Spleen (tissue), 11 donors: ENCODE results near the gene CCN2. TPM values are rescaled to one million over a fixed set of nuclear protein-coding genes. Genes with fewer than 3 reads are reported as not detected.

Experiments
- DNase-seq: peaks from one replicate; pipeline ENCODE4 v3.0.0-alpha.2; 2020
- H3K27ac ChIP-seq, 8 donors: fragments of 200-600 bp; sonication (generic) in 7 of 8; 1 replicate in 4 of 8; 2 replicates in 4 of 8; pipeline versions ENCODE4 v1.5.0 to v1.8.0; 2016 to 2021; ENCODE audit warnings: inconsistent platforms in 4 of 8, mild to moderate bottlenecking in 4 of 8, moderate library complexity in 1 of 8
- H3K27me3 ChIP-seq, 7 donors: fragments of 200-600 bp; sonication (generic) in 6 of 7; replicated peaks in 1 of 7; 1 replicate in 4 of 7; 2 replicates in 3 of 7; pipeline versions ENCODE4 v1.5.0 to v1.8.0; 2016 to 2021; ENCODE audit warnings: inconsistent platforms in 3 of 7, mild to moderate bottlenecking in 1 of 7
- H3K36me3 ChIP-seq, 6 donors: fragments of 200-600 bp; sonication (generic) in 5 of 6; 1 replicate in 4 of 6; 2 replicates in 2 of 6; pipeline versions ENCODE4 v1.5.0 to v1.8.0; 2016 to 2021; ENCODE audit warnings: inconsistent platforms in 2 of 6
- H3K4me1 ChIP-seq, 6 donors: fragments of 200-600 bp; sonication (generic) in 5 of 6; 1 replicate in 3 of 6; 2 replicates in 3 of 6; pipeline versions ENCODE4 v1.5.0 to v1.8.0; 2016 to 2021; ENCODE audit warnings: inconsistent platforms in 3 of 6
- H3K4me3 ChIP-seq, 8 donors: fragments of 200-600 bp; sonication (generic) in 7 of 8; 1 replicate in 4 of 8; 2 replicates in 4 of 8; pipeline versions ENCODE4 v1.5.0 to v1.8.0; 2016 to 2021; ENCODE audit warnings: inconsistent platforms in 4 of 8, mild to moderate bottlenecking in 4 of 8, moderate library complexity in 2 of 8
- H3K9me3 ChIP-seq, 8 donors: fragments of 200-600 bp; sonication (generic) in 7 of 8; 1 replicate in 4 of 8; 2 replicates in 4 of 8; pipeline versions ENCODE4 v1.5.0 to v1.8.0; 2016 to 2021; ENCODE audit warnings: inconsistent platforms in 4 of 8
- CTCF ChIP-seq, 11 experiments: fragments of 200-600 bp in 7 of 11; fragments of 450-650 bp in 4 of 11; sonication (generic) in 4 of 11; IDR thresholded peaks in 8 of 11; conservative IDR thresholded peaks in 3 of 11; 1 replicate in 7 of 11; 2 replicates in 4 of 11; pipeline versions ENCODE4 v1.4.0 to v1.8.0; 2016 to 2021; ENCODE audit warnings: antibody characterized with exemption in 11 of 11, inconsistent platforms in 4 of 11, mild to moderate bottlenecking in 1 of 11
- POLR2A ChIP-seq, 3 donors: fragments of 450-650 bp; IDR thresholded peaks; one replicate each; pipeline ENCODE4 v1.5.1; 2017; ENCODE audit warnings: antibody characterized with exemption in 3 of 3, mild to moderate bottlenecking in 1 of 3
- POLR2AphosphoS5 ChIP-seq, 3 donors: sonication (generic); formaldehyde crosslinking; IDR thresholded peaks; one replicate each; pipeline ENCODE4 v1.5.1; 2017; ENCODE audit warnings: antibody characterized with exemption in 3 of 3
- WGBS, 5 donors: extraction: QIAGEN DNeasy Blood & Tissue Kit in 3 of 5; methylation state at CpG; one replicate each; pipeline versions ENCODE4 v1.1.5 to v1.1.7; 2013 to 2018; 5-methylcytosine and 5-hydroxymethylcytosine counted together
- intact Hi-C: fragments of 100-400 bp; cut with DNase I; formaldehyde crosslinking; loops from one replicate; pipeline ENCODE4 v1.15.0; 2023; ENCODE audit warnings: low total_unique reads
- polyA plus RNA-seq, 3 donors: library from polyadenylated mRNA; stranded (reverse); fragments of 200-250 nt; gene quantifications; one replicate each; pipeline ENCODE4 v1.2.1, GENCODE V29; 2013
- total RNA-seq, 7 donors: library from RNA; depleted of rRNA in 3 of 7; stranded (reverse); fragments of >200 nt in 3 of 7; fragmentation: NEBNext Ultra II Directional in 4 of 7; extraction: Animal tissue kit (Norgen Biotek cat#: 25700) in 4 of 7; gene quantifications; one replicate each; pipeline versions ENCODE4 v1.1.0 to v1.2.1, GENCODE V29; 2016 to 2021
- donor health status: healthy with polysubstance abuse.
- donor health status: DM: no; HTN: no; CAD: no; lungs with moderate emphysema.
- donor health status: DM: no; HTN: no; CAD: no.
- donor health status: Bipolar disorder and iron deficiency.
- donor health status: healthy.
- donor health status: DM: no; HTN: no; CAD: no.
- donor health status: DM: yes; HTN: yes; CAD: no.

Gene CCN2
- total and polyA plus RNA-seq, 10 donors = 20.6 to 556 (median 271) TPM

GRCh38 chr6:131954059-131954774 lies 3.0 kb upstream of the CCN2 start:
- TF ChIP-seq CTCF (IDR thresholded peaks at IDR 0.05 in 8 of 11, conservative IDR thresholded peaks at IDR 0.05 in 3 of 11) (no peak), POLR2A (IDR thresholded peaks at IDR 0.05) (no peak), POLR2AphosphoS5 (IDR thresholded peaks at IDR 0.05) (no peak)
- intact Hi-C loops = no loop called here
- no peak overlapping the region for H3K4me3 ChIP-seq
- peak overlapping the region in 7 of 8 donors; percentile 1 to 72 (median 56) for H3K27ac ChIP-seq
- peaks cover 0 to 42% (median 12%) of the 10 kb centered on the region in 7 donors for H3K27me3 ChIP-seq
- DNase-seq = no peak
- H3K9me3 ChIP-seq = no peaks in the 10 kb centered on the region
- peaks cover 5 to 45% (median 14%) of the 10 kb centered on the region in 6 donors for H3K4me1 ChIP-seq
- WGBS, 5 donors = 14 to 33% (median 24%) methylated on average over 3 of the region's 3 CpGs
- peaks cover 0 to 12% (median 0%) of the 10 kb centered on the region in 6 donors for H3K36me3 ChIP-seq

GRCh38 chr6:131952886-131953509 lies 1.8 kb upstream of the CCN2 start:
- Histone ChIP-seq H3K36me3 (peaks cover 0 to 12% (median 0%) of the 10 kb centered on the region in 6 donors), H3K27ac (peak overlapping the region in 3 of 8 donors; percentile 87 to 92 (median 89))
- intact Hi-C loops = no loop called here

GRCh38 chr6:131951576-131952230 lies 531 bp upstream of the CCN2 start:
- H3K4me3 ChIP-seq = peak overlapping the region; percentile 48 to 82 (median 60)
- peaks cover 0 to 12% (median 0%) of the 10 kb centered on the region in 6 donors for H3K36me3 ChIP-seq
- H3K4me1 ChIP-seq = peaks cover 5 to 45% (median 14%) of the 10 kb centered on the region in 6 donors
- DNase-seq = no peak
- WGBS, 5 donors = 33 to 50% (median 45%) methylated on average over 8 of the region's 8 CpGs
- intact Hi-C loops = no loop called here
- peaks cover 0 to 54% (median 12%) of the 10 kb centered on the region in 7 donors for H3K27me3 ChIP-seq
- H3K27ac ChIP-seq = peak overlapping the region in 7 of 8 donors; percentile 75 to 92 (median 88)
- H3K9me3 ChIP-seq = no peaks in the 10 kb centered on the region
- no peak for TF ChIP-seq CTCF (IDR thresholded peaks at IDR 0.05 in 8 of 11, conservative IDR thresholded peaks at IDR 0.05 in 3 of 11)

More at GRCh38 chr6:131952886-131953509, 1.8 kb upstream of the CCN2 start:
- peaks cover 5 to 45% (median 14%) of the 10 kb centered on the region in 6 donors for H3K4me1 ChIP-seq
- H3K4me3 ChIP-seq = no peak overlapping the region
- TF ChIP-seq CTCF (IDR thresholded peaks at IDR 0.05 in 8 of 11, conservative IDR thresholded peaks at IDR 0.05 in 3 of 11) = no peak
- no peak for TF ChIP-seq POLR2AphosphoS5 (IDR thresholded peaks at IDR 0.05)
- no peak for TF ChIP-seq POLR2A (IDR thresholded peaks at IDR 0.05)
- 83 to 91% (median 86%) methylated on average over 4 of the region's 4 CpGs for WGBS, 5 donors
- H3K9me3 ChIP-seq = no peaks in the 10 kb centered on the region
- H3K27me3 ChIP-seq = peaks cover 0 to 54% (median 12%) of the 10 kb centered on the region in 7 donors
- DNase-seq = no peak
